Renal cortical epithelial cell (primary cell): ENCODE results near the gene KRTAP10-1. TPM values are rescaled to one million over a fixed set of nuclear protein-coding genes. Genes with fewer than 3 reads are reported as not detected.
"Not testable (repeated sequence)": the region's sequence is repeated elsewhere in the genome, so short reads cannot be mapped to it uniquely, and the experiment has no call there.

Experiments used
- DNase-seq: peaks from one replicate; pipeline ENCODE4 v3.0.0-alpha.2; 2011; ENCODE audit warnings: low read depth
- total RNA-seq: library from RNA; depleted of rRNA; stranded (reverse); fragments of >200 nt; gene quantifications from 2 replicates; pipeline ENCODE4 v1.2.3, GENCODE V29; 2014

KRTAP10-1 gene, protein sequence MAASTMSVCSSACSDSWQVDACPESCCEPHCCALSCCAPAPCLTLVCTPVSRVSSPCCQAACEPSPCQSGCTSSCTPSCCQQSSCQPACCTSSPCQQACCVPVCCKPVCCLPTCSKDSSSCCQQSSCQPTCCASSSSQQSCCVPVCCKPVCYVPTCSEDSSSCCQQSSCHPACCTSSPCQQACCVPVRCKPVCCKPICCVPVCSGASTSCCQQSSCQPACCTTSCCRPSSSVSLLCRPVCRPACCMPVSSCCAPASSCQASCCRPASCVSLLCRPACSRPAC
- not detected in 2 replicates for total RNA-seq

DNA sequence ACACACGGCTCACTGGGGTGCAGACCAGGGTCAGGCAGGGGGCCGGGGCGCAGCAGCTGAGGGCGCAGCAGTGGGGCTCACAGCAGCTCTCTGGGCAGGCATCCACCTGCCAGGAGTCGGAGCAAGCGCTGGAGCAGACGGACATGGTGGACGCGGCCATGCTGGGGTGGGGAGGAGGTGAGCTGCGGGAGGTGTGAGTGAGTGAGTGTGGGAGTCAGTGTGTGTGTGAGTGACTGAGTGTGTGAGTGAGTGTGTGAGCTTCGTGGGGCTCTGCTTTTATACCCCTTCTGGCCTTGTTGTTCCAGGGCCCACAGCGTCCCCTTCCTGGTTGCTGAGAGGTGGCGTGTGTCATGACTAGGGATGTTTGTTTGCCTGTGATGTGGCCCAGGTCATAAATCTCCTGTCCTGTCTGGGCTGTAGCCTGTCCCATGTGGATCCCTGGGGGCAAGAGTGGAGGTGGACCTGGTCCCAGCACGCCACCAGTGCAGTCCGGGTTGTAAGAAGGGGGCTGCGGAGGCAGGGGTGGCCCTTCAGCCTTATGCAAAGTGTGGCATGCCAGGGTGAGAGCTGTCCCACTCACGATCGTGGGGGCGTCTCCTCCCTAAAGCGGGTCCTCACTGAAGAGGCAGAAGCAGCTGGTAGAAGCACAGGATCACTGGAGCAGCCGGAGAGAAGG is at the start of gene KRTAP10-1:
KRTAP10-1 (minus strand) TSS at position 205 of the 676 bp plus-strand sequence; CDS start at position 160, 45 bp downstream.
- DNase-seq = no peak

DNA sequence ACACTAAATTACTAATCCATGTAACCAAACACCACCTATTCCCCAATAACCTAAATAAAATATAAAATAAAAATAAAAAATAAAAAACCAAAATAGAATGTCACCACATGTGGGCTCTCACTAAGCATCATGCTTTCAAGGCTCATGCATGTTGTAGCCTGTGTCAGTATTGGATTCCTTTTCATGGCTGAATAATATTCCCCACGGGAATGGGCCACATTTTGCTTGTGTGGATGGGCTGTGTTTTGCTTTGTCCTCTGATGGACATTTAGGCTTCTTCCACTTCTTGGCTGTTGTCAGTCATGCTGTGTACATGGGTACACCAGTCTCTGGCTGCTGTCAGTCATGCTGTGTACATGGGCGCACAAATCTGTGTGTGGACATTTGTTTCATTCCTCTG is 49.1 kb upstream of the KRTAP10-1 start:
- no peak for DNase-seq

DNA sequence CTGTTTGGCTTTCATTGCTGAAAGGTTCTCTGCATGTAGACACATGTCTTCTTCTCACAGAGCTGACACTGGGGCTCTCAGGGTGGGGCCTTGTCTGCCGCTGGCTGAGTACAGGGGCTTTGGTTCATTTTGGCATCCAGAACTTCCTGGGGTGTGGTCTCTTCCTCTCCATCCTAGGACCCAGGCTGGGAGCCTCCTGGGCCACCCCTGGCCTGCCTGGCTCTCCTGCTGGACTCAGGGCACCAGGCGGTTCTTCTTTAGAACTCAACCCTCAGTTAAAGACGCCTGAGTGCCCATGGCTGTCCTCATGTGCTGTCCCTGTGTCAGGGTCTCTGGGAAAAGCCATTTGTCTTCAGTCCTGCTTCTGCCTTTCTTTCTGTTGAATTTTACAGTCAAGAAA is 45.9 kb upstream of the KRTAP10-1 start:
- no peak for DNase-seq

DNA sequence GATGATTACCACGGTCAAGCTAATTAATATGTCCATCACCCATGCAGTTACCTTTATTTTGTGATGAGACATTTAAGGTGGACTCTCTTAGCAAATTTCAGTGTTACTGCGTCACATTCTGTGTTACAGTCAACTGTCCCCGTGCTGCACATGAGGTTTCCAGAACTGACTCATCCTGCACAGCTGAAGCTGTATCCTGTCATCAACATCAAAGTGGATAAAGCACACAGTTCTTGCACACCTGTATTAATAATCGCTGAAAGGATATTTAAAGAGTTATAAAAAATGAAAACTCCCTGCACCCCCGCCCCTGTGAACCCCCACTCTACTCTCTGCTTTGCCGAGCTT is 43.8 kb upstream of the KRTAP10-1 start:
- no peak for DNase-seq

DNA sequence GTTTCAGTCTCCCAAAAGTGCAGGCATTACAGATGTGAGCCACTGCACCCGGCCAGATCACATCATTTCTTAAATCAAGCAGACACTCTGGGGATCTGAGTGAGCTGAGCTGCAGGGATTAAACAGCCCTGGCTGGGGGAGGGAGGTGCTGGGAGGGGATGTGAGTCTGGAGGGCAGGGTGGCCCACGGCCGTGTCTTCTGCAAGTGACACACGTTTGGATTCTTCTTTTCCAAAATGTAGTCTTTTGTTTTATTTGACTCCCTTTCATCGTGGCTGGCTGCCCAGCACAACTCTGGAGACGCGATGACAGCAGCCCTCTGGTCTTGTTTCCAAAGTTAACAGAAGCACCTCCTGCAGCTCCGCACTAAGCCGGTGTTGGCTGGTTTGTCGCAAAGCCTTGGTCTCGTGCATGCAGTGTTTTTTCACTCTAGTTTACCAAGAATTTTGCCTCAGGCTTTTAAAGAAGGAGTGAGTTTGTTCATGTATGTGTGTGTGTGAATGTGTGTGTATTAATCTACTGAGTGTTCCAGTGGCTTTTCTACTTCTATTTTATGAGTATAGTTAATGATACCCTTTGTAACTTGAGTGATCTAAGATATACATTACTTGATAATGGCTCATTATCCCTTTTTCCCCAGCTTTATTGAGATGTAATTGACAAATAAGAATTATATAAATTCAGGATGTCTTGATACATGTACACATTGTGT is 43.2 kb upstream of the KRTAP10-1 start:
- DNase-seq = no peak

DNA sequence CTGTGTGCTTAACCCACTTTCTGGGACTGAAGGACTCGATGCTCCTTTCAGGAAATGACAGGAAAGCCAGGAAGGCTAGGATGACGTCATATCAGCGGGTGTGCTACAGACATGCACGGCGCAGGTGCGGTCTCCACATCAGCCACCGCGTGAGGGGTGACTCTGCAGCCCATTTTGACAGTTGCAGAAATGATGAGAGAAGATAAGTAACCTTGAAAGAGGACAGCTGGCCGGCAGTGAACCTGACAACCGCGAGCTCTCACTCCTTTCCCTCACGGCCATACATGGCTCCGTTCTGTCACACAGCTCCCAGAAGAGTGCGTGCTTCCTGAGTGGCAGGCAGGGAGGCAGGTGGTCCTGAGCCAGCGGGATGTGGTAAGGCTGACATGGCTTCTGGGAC is 42.1 kb upstream of the KRTAP10-1 start:
- DNase-seq = no peak

DNA sequence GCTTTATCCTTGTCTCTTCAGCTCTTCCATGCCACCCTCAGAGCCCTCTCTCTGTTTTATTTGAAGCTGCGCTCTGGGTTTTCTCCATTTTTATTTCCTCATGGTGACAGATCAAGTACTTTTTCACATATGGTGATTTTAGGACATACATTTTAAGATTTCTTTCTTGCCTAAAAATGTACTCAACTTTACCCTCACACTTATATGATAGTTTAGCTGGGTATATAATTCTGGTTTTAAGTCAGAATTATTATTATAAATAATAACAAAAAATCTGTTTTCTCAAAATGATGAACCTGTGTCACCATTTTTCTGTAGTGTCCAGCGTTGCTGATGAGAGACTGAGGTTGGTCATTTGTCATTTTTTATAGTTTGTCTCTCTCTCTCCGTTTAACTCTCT is 41.2 kb upstream of the KRTAP10-1 start:
- no peak for DNase-seq

DNA sequence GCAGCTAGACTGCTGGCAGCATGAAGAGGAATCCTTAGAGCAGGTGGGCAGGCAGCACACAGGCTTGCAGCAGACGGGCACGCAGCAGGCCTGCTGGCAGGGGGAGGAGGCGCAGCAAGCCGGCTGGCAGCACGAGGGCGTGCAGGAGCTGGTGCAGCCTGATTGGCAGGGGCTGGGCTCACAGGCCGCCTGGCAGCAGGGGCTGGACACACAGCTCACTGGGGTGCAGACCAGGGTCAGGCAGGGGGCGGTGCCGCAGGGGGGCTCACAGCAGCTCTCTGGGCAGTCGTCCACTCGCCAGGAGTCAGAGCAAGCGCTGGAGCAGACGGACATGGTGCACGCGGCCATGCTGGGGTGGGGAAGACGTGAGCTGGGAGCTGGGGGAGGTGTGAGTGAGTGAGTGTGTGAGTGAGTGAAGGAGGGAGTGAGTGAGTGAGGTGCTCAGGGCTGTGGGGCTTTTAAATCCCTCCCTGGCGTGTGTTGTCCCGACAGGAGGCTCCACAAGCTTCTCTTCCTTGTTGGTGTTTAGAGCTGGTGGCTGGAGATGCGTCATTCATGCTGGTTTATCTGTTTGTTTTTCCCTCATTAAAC is 40.3 kb upstream of the KRTAP10-1 start, which contains the start of gene KRTAP10-5:
KRTAP10-5 (minus strand) TSS at position 374 of the 591 bp plus-strand sequence; CDS start at position 348, 26 bp downstream.
- not testable (repeated sequence) for DNase-seq

DNA sequence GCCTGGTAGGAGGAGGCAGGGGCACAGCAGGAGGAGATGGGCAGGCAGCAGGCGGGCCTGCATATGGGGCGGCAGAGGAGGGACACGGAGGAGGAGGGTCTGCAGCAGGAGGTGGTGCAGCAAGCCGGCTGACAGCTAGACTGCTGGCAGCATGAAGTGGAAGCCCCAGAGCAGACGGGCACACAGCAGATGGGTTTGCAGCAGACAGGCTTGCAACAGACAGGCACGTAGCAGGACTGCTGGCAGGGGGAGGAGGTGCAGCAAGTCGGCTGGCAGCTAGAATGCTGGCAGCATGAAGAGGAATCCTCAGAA is 39.8 kb upstream of the KRTAP10-1 start:
- no peak for DNase-seq

DNA sequence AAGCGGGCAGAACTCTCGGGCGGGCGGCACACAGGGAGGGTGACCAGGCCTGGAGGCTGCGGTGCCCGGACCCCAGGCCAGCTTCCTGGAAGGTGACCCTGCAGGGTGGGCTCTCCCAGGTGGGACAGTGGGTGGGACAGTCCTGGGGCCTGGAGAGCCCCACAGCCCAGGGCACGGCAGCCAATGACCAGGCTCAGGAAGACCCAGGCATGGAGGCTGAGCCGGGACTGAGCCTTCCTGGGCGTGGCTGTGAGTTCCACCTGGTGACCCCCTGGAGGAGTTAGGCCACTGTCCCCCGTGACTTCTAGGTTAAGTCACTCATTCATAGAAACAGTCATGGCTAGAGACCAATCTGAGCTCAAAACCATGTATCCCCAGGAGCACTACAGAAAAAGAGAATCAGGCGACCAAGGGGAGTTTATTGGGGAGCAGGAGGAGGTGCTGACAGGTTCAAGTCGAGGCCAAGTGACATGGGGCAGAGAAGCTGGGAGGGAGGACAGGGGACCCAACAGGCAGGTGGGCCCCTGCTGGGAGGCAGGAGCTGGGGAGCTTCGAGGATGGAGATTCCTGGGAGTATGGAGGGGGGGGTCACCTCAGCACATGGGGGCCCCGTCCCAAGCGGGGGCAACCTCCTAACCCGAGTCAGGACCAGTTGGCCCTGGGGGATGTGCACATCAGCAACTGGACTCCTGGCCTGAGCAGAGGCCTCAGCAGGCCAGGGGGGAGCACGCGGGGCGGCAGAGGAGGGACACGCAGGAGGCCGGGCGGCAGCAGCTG is 39.2 kb upstream of the KRTAP10-1 start:
- no peak for DNase-seq

DNA sequence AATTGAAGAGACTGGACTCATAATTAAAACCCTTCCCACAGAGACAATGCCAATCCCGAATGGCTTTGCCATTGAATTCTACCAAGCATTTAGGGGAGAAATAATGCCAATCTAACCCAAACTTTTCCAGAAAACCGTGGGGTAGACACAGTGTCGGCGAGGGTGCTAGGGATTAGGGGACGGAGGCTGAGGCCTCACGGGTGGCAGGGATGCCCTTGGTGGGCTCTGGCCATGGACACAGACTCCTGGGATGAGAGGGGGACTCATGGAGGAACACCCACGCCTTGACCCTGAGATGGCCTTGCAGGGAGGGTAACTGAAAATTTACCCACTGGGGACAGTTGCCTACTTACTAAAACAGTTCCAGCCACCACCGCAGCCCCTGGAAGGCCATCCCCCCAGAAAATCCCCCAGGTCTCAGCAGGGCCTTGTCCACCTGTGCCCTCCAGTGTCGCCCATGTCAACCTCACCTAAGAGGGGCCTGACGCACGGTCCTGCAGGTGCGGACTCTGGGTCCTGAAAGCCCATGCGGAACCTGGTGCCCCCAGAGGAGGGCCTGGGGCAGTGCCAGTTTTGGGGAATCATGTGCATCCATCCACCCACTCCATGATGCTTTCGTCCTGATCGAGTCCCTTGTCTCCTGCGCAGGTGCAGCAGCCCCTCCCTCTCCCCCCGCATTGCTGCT is 38.5 kb upstream of the KRTAP10-1 start:
- no peak for DNase-seq

DNA sequence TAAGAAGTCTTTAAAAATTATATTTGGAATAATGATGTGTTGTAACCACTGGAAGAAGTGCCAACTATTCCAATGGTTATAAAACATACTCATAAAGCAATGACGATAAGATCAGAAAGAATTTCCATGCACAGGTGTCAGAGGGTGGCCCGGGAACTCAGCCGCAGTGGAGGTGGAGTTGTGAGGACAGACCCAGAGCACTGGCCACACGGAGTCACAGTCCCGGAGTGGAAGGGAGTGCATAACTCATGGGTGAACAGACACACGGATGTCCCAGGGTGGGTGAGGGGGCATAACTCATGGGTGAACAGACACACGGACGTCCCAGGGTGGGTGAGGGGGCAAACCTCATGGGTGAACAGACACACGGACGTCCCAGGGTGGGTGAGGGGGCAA is 36.0 kb upstream of the KRTAP10-1 start:
- DNase-seq = no peak

DNA sequence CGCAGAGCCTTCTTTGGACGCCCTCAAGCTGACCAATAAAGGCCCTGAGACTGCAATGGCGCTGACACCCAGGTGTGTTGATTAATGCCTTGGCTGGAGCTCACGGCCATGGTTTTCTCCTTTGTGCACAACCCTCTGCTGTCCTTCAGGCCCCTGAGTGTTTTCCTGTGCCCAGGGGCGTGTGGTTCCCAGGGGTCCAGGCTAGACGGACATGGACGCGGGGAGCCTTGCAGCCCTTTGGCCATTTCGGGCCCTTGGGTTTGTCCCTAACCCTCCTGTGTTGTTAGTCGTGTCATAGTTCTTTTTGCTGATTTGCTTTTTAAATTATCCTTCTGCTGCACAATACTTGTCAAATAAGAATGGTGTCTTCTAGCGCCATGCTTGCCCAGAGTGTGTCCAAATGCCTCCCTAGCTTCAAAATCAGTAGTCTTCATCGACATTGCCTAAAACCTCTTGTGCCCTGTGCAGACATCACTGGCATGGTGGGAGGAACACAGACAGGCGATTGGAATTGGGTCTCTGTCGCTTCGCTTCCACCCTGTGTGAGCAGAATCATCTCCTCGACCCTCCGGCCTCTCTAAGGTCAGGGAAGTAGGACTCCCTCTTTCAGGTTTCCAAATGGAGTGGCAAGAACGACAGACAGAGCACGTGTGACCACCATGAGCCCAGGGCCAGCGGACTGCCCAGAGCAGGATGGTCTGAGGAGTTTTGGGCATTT is 35.5 kb upstream of the KRTAP10-1 start:
- no peak for DNase-seq

DNA sequence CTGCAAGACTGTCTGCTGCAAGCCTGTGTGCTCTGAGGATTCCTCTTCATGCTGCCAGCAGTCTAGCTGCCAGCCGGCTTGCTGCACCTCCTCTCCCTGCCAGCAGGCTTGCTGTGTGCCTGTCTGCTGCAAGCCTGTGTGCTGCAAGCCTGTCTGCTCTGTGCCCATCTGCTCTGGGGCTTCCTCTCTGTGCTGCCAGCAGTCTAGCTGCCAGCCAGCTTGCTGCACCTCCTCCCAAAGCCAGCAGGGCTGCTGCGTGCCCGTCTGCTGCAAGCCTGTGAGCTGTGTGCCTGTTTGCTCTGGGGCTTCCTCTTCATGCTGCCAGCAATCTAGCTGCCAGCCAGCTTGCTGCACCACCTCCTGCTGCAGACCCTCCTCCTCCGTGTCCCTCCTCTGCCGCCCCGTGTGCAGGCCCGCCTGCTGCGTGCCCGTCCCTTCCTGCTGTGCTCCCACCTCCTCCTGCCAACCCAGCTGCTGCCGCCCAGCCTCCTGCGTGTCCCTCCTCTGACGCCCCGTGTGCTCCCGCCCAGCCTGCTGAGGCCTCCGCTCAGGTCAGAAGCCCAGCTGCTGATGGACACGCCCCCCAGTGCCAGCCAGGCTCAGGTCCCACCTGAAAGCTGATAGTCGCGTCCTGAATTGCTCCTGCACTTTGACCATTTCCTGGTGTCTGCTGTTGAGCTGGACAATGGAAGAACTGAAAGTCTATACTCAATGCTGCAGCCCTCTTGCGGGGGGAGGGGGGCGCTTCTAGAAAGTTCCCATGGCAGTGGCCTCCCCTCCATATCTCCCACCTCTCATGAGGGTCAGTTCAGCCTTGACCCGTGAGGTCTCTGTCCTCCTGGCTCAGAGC is 34.7 kb upstream of the KRTAP10-1 start:
- DNase-seq = no peak

DNA sequence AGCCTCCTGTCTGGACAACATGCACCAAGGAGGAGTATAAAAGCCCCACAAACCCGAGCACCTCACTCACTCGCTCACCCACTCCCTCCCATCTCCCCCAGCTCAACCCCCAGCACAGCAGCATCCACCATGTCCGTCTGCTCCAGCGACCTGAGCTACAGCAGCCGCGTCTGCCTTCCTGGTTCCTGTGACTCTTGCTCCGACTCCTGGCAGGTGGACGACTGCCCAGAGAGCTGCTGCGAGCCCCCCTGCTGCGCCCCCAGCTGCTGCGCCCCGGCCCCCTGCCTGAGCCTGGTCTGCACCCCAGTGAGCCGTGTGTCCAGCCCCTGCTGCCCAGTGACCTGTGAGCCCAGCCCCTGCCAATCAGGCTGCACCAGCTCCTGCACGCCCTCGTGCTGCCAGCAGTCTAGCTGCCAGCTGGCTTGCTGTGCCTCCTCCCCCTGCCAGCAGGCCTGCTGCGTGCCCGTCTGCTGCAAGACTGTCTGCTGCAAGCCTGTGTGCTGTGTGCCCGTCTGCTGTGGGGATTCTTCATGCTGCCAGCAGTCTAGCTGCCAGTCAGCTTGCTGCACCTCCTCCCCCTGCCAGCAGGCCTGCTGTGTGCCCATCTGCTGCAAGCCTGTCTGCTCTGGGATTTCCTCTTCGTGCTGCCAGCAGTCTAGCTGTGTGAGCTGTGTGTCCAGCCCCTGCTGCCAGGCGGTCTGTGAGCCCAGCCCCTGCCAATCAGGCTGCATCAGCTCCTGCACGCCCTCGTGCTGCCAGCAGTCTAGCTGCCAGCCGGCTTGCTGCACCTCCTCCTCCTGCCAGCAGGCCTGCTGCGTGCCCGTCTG is 33.8 kb upstream of the KRTAP10-1 start, which contains the start of gene KRTAP10-4:
KRTAP10-4 (plus strand) TSS at position 100 of the 827 bp plus-strand sequence; CDS start at position 130, 30 bp downstream.
- not testable (repeated sequence) for DNase-seq

DNA sequence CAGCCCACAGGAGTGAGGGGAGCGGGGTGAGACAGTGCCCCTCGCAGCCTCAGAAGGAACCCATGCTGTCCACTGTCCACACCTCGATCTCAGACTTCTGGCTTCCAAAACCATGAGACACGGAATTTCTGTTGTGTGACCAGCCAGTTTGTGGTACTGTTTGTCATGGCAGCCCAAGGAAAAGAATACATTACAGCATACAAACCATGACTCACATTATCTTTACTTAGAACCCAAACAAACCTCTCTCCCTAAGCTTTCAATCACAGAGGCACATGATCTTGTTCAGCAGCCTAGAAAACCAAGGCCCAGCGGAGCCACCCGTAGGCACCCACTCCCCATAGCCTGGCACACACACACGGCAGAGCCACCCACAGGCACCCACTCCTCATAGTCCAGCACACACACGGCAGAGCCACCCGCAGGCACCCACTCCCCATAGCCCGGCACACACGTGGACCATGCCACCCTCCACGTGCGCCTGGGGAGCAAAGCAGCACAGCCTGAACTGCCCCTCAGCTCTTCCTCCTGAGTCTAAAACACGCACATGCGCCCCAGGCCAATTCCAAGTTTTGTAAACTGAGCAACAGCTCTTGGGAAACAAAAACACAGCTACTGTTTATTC is 33.1 kb upstream of the KRTAP10-1 start:
- DNase-seq = no peak

DNA sequence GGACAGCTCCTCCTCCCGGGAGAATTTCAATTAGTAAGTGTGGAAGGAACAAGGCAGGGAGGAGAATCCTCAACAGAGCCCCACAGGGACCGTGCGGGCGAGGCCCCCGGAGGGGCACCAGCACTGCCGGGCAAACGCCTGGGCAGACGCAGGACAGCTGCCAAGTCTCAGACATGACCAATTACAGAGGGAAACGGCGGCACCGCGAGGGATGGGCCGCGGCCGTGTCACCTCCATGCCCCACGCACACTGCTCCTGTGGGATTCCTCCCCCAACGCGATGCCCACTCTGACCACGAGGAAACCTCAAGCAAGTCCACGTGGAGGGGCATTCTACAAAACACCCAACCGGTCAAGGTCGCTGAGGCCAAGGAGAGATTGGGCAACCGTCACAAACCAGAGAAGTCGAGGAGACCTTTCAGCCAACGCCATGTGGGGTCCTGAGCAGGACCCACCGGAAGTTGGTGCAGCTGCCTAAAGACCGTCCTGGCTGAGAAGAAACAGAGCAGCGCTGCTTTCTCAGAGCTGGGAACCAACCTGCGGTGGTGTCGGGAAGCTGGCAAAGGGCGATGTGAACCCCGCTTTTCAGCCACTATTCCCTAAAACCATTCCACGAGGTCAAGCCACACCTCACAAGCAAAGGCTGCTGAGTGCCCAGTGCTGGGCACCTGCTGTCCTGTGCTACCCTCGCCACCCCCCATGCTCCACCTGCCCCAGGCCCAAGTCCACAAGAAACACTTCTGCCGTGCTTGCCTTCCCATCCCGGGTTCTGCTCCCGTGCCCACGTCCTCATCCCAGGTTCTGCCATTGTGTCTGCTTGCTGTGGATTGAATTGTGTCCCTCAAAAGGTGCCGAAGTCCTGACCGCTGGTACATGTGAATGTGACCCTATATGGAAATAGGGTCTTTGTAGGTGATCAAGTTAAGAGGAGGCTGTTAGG is 32.1 kb upstream of the KRTAP10-1 start:
- no peak for DNase-seq
